ENCODE measurements around the gene PSME3IP1.

The PSME3IP1 gene

DNA sequence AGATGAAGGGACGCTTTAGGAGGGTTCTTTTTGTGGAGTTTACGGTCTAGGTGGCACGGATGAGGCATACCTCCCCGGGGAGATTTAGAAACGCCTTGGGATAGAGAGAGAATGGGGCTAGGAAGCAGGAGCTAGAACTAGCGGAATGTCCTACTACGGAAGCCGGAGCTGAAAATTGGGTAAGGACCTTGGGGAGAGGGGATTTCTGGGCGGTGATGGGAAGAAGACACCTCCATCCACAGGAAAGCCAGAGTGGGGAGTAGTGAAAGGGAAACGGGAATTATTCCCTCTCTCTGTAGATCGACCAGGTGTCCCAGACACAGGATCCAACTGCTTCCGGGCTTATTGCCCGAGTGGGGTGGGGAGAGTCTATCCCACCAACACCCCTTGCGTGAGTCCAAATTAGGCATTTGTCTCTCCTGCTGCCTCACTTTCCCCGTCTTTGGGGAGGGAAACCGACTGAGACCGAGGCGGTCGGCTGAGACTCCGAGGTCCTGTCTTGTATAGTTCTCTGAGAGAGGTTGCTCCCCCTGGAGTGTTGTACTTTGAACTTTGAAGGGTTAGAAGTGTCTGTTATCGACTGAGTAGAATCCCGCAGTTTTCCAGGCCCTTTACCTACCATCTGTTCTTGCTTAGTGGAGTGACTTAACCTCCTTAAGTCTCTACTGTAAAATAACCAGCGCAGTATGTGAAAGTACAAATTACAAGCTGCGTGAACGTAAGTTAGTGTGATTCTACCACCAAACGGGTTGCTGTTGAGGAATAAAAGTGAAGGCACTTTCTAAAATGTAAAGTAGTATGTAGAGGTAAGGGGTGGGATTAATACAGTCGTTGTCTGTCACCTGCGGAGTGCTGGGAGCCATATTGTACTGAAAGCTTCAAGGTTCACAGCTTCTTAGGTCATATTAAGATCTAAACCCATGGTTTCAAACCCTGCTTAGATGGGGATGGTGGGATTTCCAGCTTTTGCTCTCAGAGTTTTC, 1.3 kb upstream of the PSME3IP1 start:
- no peak for TF ChIP-seq EZH2 (IDR thresholded peaks at IDR 0.05; ENCODE audit: borderline replicate concordance, low read length)
- TF ChIP-seq, protein P1, sequence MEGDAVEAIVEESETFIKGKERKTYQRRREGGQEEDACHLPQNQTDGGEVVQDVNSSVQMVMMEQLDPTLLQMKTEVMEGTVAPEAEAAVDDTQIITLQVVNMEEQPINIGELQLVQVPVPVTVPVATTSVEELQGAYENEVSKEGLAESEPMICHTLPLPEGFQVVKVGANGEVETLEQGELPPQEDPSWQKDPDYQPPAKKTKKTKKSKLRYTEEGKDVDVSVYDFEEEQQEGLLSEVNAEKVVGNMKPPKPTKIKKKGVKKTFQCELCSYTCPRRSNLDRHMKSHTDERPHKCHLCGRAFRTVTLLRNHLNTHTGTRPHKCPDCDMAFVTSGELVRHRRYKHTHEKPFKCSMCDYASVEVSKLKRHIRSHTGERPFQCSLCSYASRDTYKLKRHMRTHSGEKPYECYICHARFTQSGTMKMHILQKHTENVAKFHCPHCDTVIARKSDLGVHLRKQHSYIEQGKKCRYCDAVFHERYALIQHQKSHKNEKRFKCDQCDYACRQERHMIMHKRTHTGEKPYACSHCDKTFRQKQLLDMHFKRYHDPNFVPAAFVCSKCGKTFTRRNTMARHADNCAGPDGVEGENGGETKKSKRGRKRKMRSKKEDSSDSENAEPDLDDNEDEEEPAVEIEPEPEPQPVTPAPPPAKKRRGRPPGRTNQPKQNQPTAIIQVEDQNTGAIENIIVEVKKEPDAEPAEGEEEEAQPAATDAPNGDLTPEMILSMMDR (IDR thresholded peaks at IDR 0.05; ENCODE audit: low read length): no peak
- no peaks in the 10 kb centered on the region for H3K27me3 ChIP-seq (ENCODE audit: insufficient read depth, low read length)
- H2AFZ ChIP-seq (ENCODE audit: low read length): no peak overlapping the region
- peaks cover 30% of the 10 kb centered on the region for H3K4me1 ChIP-seq (ENCODE audit: insufficient read depth, low read length, severe bottlenecking)
- peak overlapping the region; percentile 76 for H3K4me3 ChIP-seq (ENCODE audit: low read depth, low read length, poor library complexity, severe bottlenecking)
- H3K79me2 ChIP-seq (ENCODE audit: insufficient read depth, low read length): peaks cover 76% of the 10 kb centered on the region
- H4K20me1 ChIP-seq (ENCODE audit: insufficient read depth, low read length): no peaks in the 10 kb centered on the region
- H3K9ac ChIP-seq (ENCODE audit: low read length): peak overlapping the region; percentile 75
- H3K4me2 ChIP-seq (ENCODE audit: low read length): peak overlapping the region; percentile 98
- H3K9me3 ChIP-seq (ENCODE audit: low read length): no peaks in the 10 kb centered on the region
- H3K36me3 ChIP-seq (ENCODE audit: insufficient read depth, low read length): 0 out of 2 replicates have a peak, but pooled peaks cover 4% of the 10 kb centered on the region
- H3F3A ChIP-seq (ENCODE audit: insufficient read depth, low read length): no peaks in the 10 kb centered on the region
- H3K27ac ChIP-seq (ENCODE audit: low read depth, low read length, poor library complexity, severe bottlenecking): peak overlapping the region; percentile 62
- no peaks in the 10 kb centered on the region for H3K9me2 ChIP-seq (ENCODE audit: low read depth, low read length)

DNA sequence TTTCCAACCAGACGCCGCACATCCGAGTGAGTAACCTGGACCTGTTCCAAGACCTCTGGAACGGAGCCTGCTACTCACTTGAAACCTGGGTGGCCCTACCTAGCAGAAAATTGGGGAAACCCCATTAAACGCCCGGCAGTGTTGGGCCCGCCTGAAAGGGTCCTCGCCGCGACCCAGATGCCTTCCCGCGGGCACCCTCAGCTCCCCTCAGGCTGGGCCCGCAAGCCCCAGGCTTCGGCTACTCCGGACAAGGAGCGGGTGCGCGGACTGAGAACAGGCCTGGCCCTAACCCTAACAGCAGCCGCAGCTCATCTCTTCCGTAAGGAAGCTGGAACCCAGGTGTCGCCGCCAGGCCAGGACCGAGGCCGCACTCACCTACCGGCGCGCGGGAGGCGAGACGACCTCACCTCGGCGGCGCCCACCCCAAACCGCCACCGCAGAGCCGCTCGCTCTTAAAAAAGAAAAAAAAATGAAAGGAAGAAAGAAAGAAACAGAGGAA, 344 bp downstream of the PSME3IP1 start:
- H2AFZ ChIP-seq (ENCODE audit: low read length): no peak overlapping the region
- peak overlapping the region; percentile 92 for H3K9ac ChIP-seq (ENCODE audit: low read length)
- no peaks in the 10 kb centered on the region for H4K20me1 ChIP-seq (ENCODE audit: insufficient read depth, low read length)

DNA sequence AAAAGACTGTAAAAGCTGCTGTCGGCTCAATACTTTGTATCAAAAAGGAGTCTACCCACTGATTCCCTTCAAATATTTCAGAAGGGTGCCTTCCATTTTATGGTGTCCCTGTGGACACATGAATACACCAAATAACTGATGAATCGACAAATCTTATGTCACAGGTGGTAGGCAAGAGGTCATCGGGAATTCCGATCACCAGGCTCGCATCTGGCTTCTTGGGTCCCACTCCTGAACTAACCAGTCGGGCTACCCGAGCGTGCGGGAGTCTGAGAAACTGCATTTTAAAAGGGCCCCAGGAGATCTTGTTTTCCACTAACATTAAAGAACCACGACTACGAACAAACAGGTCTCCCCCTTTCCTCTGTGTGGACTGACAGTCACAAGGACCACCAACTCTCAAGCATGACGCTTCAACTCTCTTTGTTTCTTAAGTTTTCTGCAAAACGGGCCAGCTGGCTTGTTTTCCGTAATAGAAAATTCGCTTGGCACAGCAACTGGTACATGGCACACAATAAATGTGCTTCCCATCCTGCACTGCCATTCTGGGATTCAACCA, 873 bp downstream of the PSME3IP1 start:
- Histone ChIP-seq H3K79me2 (ENCODE audit: insufficient read depth, low read length) (peaks cover 74% of the 10 kb centered on the region), H3K27me3 (ENCODE audit: insufficient read depth, low read length) (no peaks in the 10 kb centered on the region), H3K9me2 (ENCODE audit: low read depth, low read length) (no peaks in the 10 kb centered on the region), H3K4me1 (ENCODE audit: insufficient read depth, low read length, severe bottlenecking) (peaks cover 30% of the 10 kb centered on the region), H3K36me3 (ENCODE audit: insufficient read depth, low read length) (0 out of 2 replicates have a peak, but pooled peaks cover 4% of the 10 kb centered on the region), H3K4me3 (ENCODE audit: low read depth, low read length, poor library complexity, severe bottlenecking) (peak overlapping the region; percentile 76), H3K9ac (ENCODE audit: low read length) (peak overlapping the region; percentile 92), H3F3A (ENCODE audit: insufficient read depth, low read length) (no peaks in the 10 kb centered on the region), H3K27ac (ENCODE audit: low read depth, low read length, poor library complexity, severe bottlenecking) (peak overlapping the region; percentile 34), H4K20me1 (ENCODE audit: insufficient read depth, low read length) (no peaks in the 10 kb centered on the region), H3K9me3 (ENCODE audit: low read length) (no peaks in the 10 kb centered on the region), H3K4me2 (ENCODE audit: low read length) (peak overlapping the region; percentile 98), H2AFZ (ENCODE audit: low read length) (no peak overlapping the region)
- TF ChIP-seq EZH2 (IDR thresholded peaks at IDR 0.05; ENCODE audit: borderline replicate concordance, low read length): no peak
- TF ChIP-seq, protein P1 (IDR thresholded peaks at IDR 0.05; ENCODE audit: low read length): no peak

More for the DNA sequence above, 344 bp downstream of the PSME3IP1 start:
- no peak for TF ChIP-seq EZH2 (IDR thresholded peaks at IDR 0.05; ENCODE audit: borderline replicate concordance, low read length)
- TF ChIP-seq, protein P1 (IDR thresholded peaks at IDR 0.05; ENCODE audit: low read length): no peak
- Histone ChIP-seq H3K9me3 (ENCODE audit: low read length) (no peaks in the 10 kb centered on the region), H3K4me1 (ENCODE audit: insufficient read depth, low read length, severe bottlenecking) (peaks cover 30% of the 10 kb centered on the region), H3K9me2 (ENCODE audit: low read depth, low read length) (no peaks in the 10 kb centered on the region), H3K4me3 (ENCODE audit: low read depth, low read length, poor library complexity, severe bottlenecking) (peak overlapping the region; percentile 76), H3K27ac (ENCODE audit: low read depth, low read length, poor library complexity, severe bottlenecking) (peak overlapping the region; percentile 34), H3F3A (ENCODE audit: insufficient read depth, low read length) (no peaks in the 10 kb centered on the region), H3K4me2 (ENCODE audit: low read length) (peak overlapping the region; percentile 98), H3K79me2 (ENCODE audit: insufficient read depth, low read length) (peaks cover 76% of the 10 kb centered on the region), H3K36me3 (ENCODE audit: insufficient read depth, low read length) (0 out of 2 replicates have a peak, but pooled peaks cover 4% of the 10 kb centered on the region), H3K27me3 (ENCODE audit: insufficient read depth, low read length) (no peaks in the 10 kb centered on the region)

Data from OCI-LY1 (cell line).